Caco-2 (cell line): ENCODE results near the gene AFF4. TPM values are rescaled to one million over a fixed set of nuclear protein-coding genes. Genes with fewer than 3 reads are reported as not detected.

Source experiments
- BruUV-seq: library from RNA; stranded (reverse); fragments of 400-500 nt; replicated peaks from 2 replicates; lab custom pipeline; 2021; lab: Mats Ljungman, UMichigan
- CTCF ChIA-PET: fragments of 300-600 bp; sonication (Branson Sonifier 250); formaldehyde crosslinking; loops from one replicate; lab custom pipeline; 2022; ENCODE audit warnings: antibody characterized with exemption; lab: Charles Lee
- POLR2A ChIA-PET: fragments of 300-600 bp; sonication (Branson Sonifier 250); formaldehyde crosslinking; loops from one replicate; lab custom pipeline; 2022; ENCODE audit warnings: antibody characterized with exemption; lab: Charles Lee
- DNase-seq, 2 experiments: peaks; one replicate each; pipeline versions ENCODE4 v3.0.0 to v3.0.0-alpha.2; 2020 to 2022
- H3K27me3 ChIP-seq: replicated peaks from 2 replicates; pipeline ENCODE4 v1.6.0; 2011; ENCODE audit warnings: low read length; ENCODE audit not compliant: control insufficient read depth, insufficient read depth
- H3K36me3 ChIP-seq: 2 replicates; pipeline ENCODE4 v1.5.1; 2011; ENCODE audit warnings: low read length; ENCODE audit not compliant: control insufficient read depth, insufficient read depth
- H3K4me1 ChIP-seq: fragments of 250-450 bp; sonication (Bioruptor Pico); 2 replicates; pipeline ENCODE4 v1.5.1; 2020; ENCODE audit warnings: mild to moderate bottlenecking
- H3K4me3 ChIP-seq: 2 replicates; pipeline ENCODE4 v1.5.1; 2011; ENCODE audit warnings: low read depth, mild to moderate bottlenecking, control low read depth, low read length
- H3K9me3 ChIP-seq: fragments of 250-450 bp; sonication (Bioruptor Pico); 2 replicates; pipeline ENCODE4 v1.5.1; 2020; ENCODE audit warnings: mild to moderate bottlenecking, moderate library complexity
- H3K27ac Mint-ChIP-seq: one replicate; pipeline ENCODE4 v1.8.0; 2022; ENCODE audit warnings: mixed read lengths; ENCODE audit not compliant: unreplicated experiment
- H3K27me3 Mint-ChIP-seq: one replicate; pipeline ENCODE4 v1.8.0; 2022; ENCODE audit warnings: mixed read lengths; ENCODE audit not compliant: insufficient read depth, unreplicated experiment
- H3K36me3 Mint-ChIP-seq: one replicate; pipeline ENCODE4 v1.8.0; 2022; ENCODE audit warnings: mild to moderate bottlenecking, mixed read lengths; ENCODE audit not compliant: insufficient read depth, unreplicated experiment
- H3K4me1 Mint-ChIP-seq: one replicate; pipeline ENCODE4 v1.8.0; 2022; ENCODE audit warnings: low read depth, mixed read lengths; ENCODE audit not compliant: unreplicated experiment
- H3K4me3 Mint-ChIP-seq: one replicate; pipeline ENCODE4 v1.8.0; 2022; ENCODE audit warnings: mild to moderate bottlenecking, moderate library complexity, mixed read lengths; ENCODE audit not compliant: unreplicated experiment
- H3K9me3 Mint-ChIP-seq: one replicate; pipeline ENCODE4 v1.8.0; 2022; ENCODE audit warnings: mixed read lengths; ENCODE audit not compliant: unreplicated experiment
- CTCF ChIP-seq, 2 experiments: fragments of 200-600 bp in 1 of 2; IDR thresholded peaks; 1 replicate in 1 of 2; 2 replicates in 1 of 2; pipeline versions ENCODE4 v1.5.1 to v1.8.0; 2011 to 2022; ENCODE audit warnings: antibody characterized with exemption in 1 of 2, control low read depth in 1 of 2, inconsistent platforms in 1 of 2, low read depth in 1 of 2, low read length in 1 of 2, mild to moderate bottlenecking in 1 of 2, moderate library complexity in 1 of 2; ENCODE audit not compliant: insufficient read depth in 1 of 2, severe bottlenecking in 1 of 2, unreplicated experiment in 1 of 2
- intact Hi-C: fragments of 100-400 bp; cut with micrococcal nuclease; formaldehyde crosslinking; loops from one replicate; pipeline ENCODE4 v1.10.0; 2022; ENCODE audit not compliant: unreplicated experiment
- total RNA-seq: library from RNA; stranded (reverse); gene quantifications from 2 replicates; pipeline ENCODE4 v1.2.3, GENCODE V29; 2022

The AFF4 gene
- total RNA-seq, 1 experiment from 2014 or later = 63.9 TPM

- Mint-ChIP-seq H3K4me1 (no peaks in the 10 kb centered on the region), H3K9me3 (no peaks in the 10 kb centered on the region), H3K27me3 (no peaks in the 10 kb centered on the region), H3K36me3 (peaks cover 5% of the 10 kb centered on the region), H3K4me3 (peak overlapping the region; percentile 88), H3K27ac (peak overlapping the region; percentile 73)
- Histone ChIP-seq H3K4me3 (peak overlapping the region; percentile 76), H3K27me3 (no peaks in the 10 kb centered on the region), H3K4me1 (peaks cover 10% of the 10 kb centered on the region), H3K9me3 (no peaks in the 10 kb centered on the region), H3K36me3 (no peaks in the 10 kb centered on the region; the same call in 1 of the 2 replicates)
- peak; percentile 89 to 96 for TF ChIP-seq CTCF (IDR thresholded peaks at IDR 0.05; ENCODE audit: insufficient read depth in 1 of 2, low read depth in 1 of 2, low read length in 1 of 2, severe bottlenecking in 1 of 2, unreplicated experiment in 1 of 2)
- BruUV-seq = no TSS peak
- CTCF ChIA-PET = interaction anchor here (1.0 to 2.9 kb wide), 8 partner anchors 9 to 75 kb away, joined by 3 to 17 read pairs (median 5); partner anchors contain the start of genes GDF9 and UQCRQ
- peak; percentile 78 to 88 for DNase-seq
- POLR2A ChIA-PET = interaction anchor here (0.6 to 1.0 kb wide), 3 partner anchors 23 to 53 kb away, joined by 3 to 6 read pairs (median 4); no protein-coding TSS in a partner anchor
- intact Hi-C loops = loop anchor here (1.0 kb wide), 2 partner anchors 36 to 53 kb away; partner anchors contain the start of genes GDF9 and UQCRQ
These were observed 133.5 kb downstream of the AFF4 start for GRCh38 chr5:132829742-132830435.

- Histone ChIP-seq H3K27me3 (no peaks in the 10 kb centered on the region), H3K36me3 (no peaks in the 10 kb centered on the region; the same call in 1 of the 2 replicates), H3K4me1 (peaks cover 10% of the 10 kb centered on the region), H3K4me3 (no peak overlapping the region), H3K9me3 (no peaks in the 10 kb centered on the region)
- TSS peak; percentile 24 for BruUV-seq
- DNase-seq = no peak
- no peak for TF ChIP-seq CTCF (IDR thresholded peaks at IDR 0.05; ENCODE audit: insufficient read depth in 1 of 2, low read depth in 1 of 2, low read length in 1 of 2, severe bottlenecking in 1 of 2, unreplicated experiment in 1 of 2)
- ChIA-PET CTCF (interaction anchor here (0.6 to 2.9 kb wide), 7 partner anchors 9 to 328 kb away, joined by 3 to 17 read pairs (median 6); partner anchors contain the start of genes GDF9 and UQCRQ), POLR2A (no interaction called here)
- H3K27ac Mint-ChIP-seq = peak overlapping the region; percentile 73
- H3K9me3 Mint-ChIP-seq = no peaks in the 10 kb centered on the region
- H3K27me3 Mint-ChIP-seq = no peaks in the 10 kb centered on the region
- peaks cover 5% of the 10 kb centered on the region for H3K36me3 Mint-ChIP-seq
- intact Hi-C loops = no loop called here
- no peaks in the 10 kb centered on the region for H3K4me1 Mint-ChIP-seq
- H3K4me3 Mint-ChIP-seq = peak overlapping the region; percentile 88
These were observed 134.5 kb downstream of the AFF4 start for GRCh38 chr5:132828846-132829494.

- H3K27me3 Mint-ChIP-seq = no peaks in the 10 kb centered on the region
- no peak for DNase-seq
- Histone ChIP-seq H3K36me3 (no peaks in the 10 kb centered on the region; the same call in 1 of the 2 replicates), H3K4me1 (peaks cover 10% of the 10 kb centered on the region), H3K9me3 (no peaks in the 10 kb centered on the region), H3K27me3 (no peaks in the 10 kb centered on the region), H3K4me3 (no peak overlapping the region)
- H3K36me3 Mint-ChIP-seq = peaks cover 5% of the 10 kb centered on the region
- no peak overlapping the region for H3K27ac Mint-ChIP-seq
- no peak for TF ChIP-seq CTCF (IDR thresholded peaks at IDR 0.05; ENCODE audit: insufficient read depth in 1 of 2, low read depth in 1 of 2, low read length in 1 of 2, severe bottlenecking in 1 of 2, unreplicated experiment in 1 of 2)
- no peaks in the 10 kb centered on the region for H3K4me1 Mint-ChIP-seq
- H3K4me3 Mint-ChIP-seq = no peak overlapping the region
- ChIA-PET CTCF (interaction anchor here (0.6 to 2.0 kb wide), 4 partner anchors 8 to 327 kb away, joined by 3 to 6 read pairs (median 3); no protein-coding TSS in a partner anchor), POLR2A (no interaction called here)
- intact Hi-C loops = no loop called here
- BruUV-seq = no TSS peak
- no peaks in the 10 kb centered on the region for H3K9me3 Mint-ChIP-seq
These were observed 135.3 kb downstream of the AFF4 start for GRCh38 chr5:132827943-132828673.
